ENCODE data around the gene PCSK4. TPM values are rescaled to one million over a fixed set of nuclear protein-coding genes. Genes with fewer than 3 reads are reported as not detected.

The PCSK4 gene
- total RNA-seq, 4 donors from 2014 or later, result 7.7 to 14.6 (median 12.1) TPM

GRCh38 chr19:1455002-1455335 is 35.2 kb downstream of the PCSK4 start:
- Histone ChIP-seq H3K9me3 (peaks cover 0 to 6% (median 0%) of the 10 kb centered on the region in 4 donors), H3K27ac (no peak overlapping the region), H3K27me3 (peaks cover 0 to 63% of the 10 kb centered on the region in 2 donors), H3K4me1 (peaks cover 0 to 23% (median 10%) of the 10 kb centered on the region in 4 donors), H3K36me3 (no peaks in the 10 kb centered on the region), H3K4me3 (peak overlapping the region in 2 of 4 donors; percentile 6 to 8)
- DNase-seq, result peak in 2 of 3 donors; percentile 39 to 65
- no peak for TF ChIP-seq POLR2A (IDR thresholded peaks at IDR 0.05)
- no peak for TF ChIP-seq CTCF (IDR thresholded peaks at IDR 0.05)

DNA sequence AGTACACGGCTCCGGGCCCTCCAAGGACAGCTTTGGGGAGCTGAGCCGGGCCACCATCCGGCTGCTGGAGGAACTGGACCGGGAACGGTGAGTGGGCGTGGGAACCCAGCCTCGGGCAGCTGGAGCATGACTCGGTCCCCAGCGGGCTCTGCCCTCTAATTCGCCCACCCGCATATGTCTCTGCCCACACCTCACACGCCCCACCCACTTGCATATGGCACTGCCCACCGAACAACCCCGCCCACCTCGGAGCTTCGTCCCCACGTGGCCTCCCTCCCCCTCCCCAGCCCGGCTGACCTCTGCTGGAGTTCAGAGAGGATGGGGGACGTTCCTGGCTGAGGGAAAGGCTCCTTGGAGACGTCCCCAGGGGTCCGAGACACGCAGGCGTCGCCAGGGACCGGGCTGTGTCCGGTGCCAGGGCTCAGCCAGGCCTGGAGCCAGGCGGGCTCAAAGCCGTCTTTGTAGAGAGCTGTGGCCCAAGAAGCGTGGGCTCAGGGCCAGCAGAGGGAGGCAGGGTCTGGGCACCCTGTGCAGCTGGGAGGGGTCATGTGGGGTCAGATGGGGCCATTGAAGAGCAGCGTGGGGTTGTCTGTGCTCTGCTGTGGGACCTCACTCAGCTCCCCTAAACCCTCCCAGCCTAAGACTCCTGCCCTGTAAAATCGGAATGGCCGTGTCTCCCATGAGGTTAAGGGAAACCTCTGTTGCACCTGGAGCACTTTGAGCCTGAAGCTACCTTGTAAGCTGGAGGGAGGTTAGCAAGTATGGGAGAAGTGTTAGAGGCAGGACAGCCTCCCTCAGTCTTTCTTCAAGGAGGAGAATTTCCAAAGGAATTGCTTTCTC is 36.4 kb downstream of the PCSK4 start:
- H3K27ac ChIP-seq, result no peak overlapping the region
- H3K4me3 ChIP-seq, result no peak overlapping the region
- DNase-seq, result no peak
- peaks cover 0 to 23% (median 13%) of the 10 kb centered on the region in 4 donors for H3K4me1 ChIP-seq
- peaks cover 0 to 6% (median 0%) of the 10 kb centered on the region in 4 donors for H3K9me3 ChIP-seq
- H3K36me3 ChIP-seq, result no peaks in the 10 kb centered on the region
- TF ChIP-seq POLR2A (IDR thresholded peaks at IDR 0.05) (no peak), CTCF (IDR thresholded peaks at IDR 0.05) (no peak)
- H3K27me3 ChIP-seq, result peaks cover 0 to 73% of the 10 kb centered on the region in 2 donors

- Histone ChIP-seq H3K4me3 (no peak overlapping the region), H3K9me3 (peaks cover 0 to 6% (median 0%) of the 10 kb centered on the region in 4 donors), H3K27ac (no peak overlapping the region), H3K4me1 (peaks cover 0 to 23% (median 13%) of the 10 kb centered on the region in 4 donors), H3K36me3 (no peaks in the 10 kb centered on the region), H3K27me3 (peaks cover 0 to 75% of the 10 kb centered on the region in 2 donors)
- no peak for DNase-seq
- no peak for TF ChIP-seq POLR2A (IDR thresholded peaks at IDR 0.05)
- TF ChIP-seq CTCF (IDR thresholded peaks at IDR 0.05), result no peak
These were observed 37.2 kb downstream of the PCSK4 start for GRCh38 chr19:1452802-1453524.

DNA sequence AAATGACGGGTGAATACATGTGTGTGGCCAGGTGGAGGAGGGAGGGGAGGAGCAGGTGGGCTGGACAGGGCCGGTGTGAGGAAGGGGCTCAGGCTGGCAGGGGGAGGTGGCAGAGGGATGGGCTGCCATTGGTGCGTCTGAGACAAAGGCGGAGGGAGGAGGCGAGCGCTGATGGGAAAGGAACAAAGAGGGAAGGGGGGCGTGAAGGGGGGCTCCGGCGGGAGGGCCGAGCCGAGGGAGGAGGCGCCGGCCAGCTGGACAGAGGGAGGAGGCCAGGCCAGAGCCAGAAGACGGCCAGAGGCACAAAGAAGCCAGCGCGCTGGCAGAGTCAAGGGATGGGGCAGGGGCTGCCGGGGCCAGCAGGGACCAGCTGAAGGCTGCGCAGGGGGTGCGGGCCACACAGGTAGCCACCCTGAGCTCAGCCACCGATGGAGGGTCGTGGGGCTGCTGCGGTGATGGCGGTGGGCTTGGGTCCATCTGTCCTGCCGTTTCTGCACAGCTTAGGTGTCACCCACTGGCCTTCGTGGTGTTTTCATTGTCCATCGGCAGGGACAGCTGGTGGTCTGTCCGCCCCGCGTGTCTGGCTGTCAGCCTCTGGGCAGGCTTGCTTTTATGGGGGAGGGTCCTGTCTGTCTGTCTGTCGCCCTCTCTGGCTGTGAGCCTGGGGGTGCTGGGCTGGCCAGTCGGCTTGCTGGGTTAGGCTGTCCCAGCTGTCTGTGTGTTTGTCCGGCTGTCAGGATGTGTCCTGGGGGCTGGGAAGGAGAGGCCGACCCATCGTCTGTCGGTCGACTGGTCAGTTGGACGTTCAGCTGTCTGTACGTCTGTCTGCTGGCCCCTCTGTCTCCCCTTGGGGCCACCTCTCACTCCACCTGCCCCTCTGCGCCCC is 38.0 kb downstream of the PCSK4 start:
- Histone ChIP-seq H3K4me1 (peaks cover 0 to 23% (median 13%) of the 10 kb centered on the region in 4 donors), H3K27ac (no peak overlapping the region), H3K4me3 (no peak overlapping the region), H3K36me3 (no peaks in the 10 kb centered on the region), H3K27me3 (peaks cover 0 to 79% of the 10 kb centered on the region in 2 donors), H3K9me3 (peaks cover 0 to 6% (median 0%) of the 10 kb centered on the region in 4 donors)
- no peak for DNase-seq
- TF ChIP-seq POLR2A (IDR thresholded peaks at IDR 0.05), result no peak
- no peak for TF ChIP-seq CTCF (IDR thresholded peaks at IDR 0.05)

Data from Peyer's patch (tissue), 4 donors.